Psoas muscle (tissue), 8 donors: ENCODE measurements around the gene CELF1. TPM values are rescaled to one million over a fixed set of nuclear protein-coding genes. Genes with fewer than 3 reads are reported as not detected.

ENCODE experiments used
- ATAC-seq, 4 donors: fragments of 200-7000 bp; cut with Tn5 transposase; one replicate each; pipeline ENCODE4 v1.9.1; 2020; ENCODE audit warnings: moderate library complexity in 3 of 4, mild to moderate bottlenecking in 2 of 4
- DNase-seq, 2 donors: peaks; one replicate each; pipeline ENCODE4 v3.0.0-alpha.2; 2020
- H3K27ac ChIP-seq: fragments of 200-600 bp; one replicate; pipeline ENCODE4 v1.8.0; 2022
- H3K27me3 ChIP-seq, 3 donors: fragments of 200-600 bp in 1 of 3; one replicate each; pipeline versions ENCODE4 v1.6.1 to v1.8.0; 2013 to 2022; ENCODE audit warnings: low read length in 2 of 3, mild to moderate bottlenecking in 2 of 3, moderate library complexity in 1 of 3; ENCODE audit not compliant: insufficient read depth in 3 of 3
- H3K36me3 ChIP-seq, 2 donors: fragments of 200-600 bp in 1 of 2; one replicate each; pipeline versions ENCODE4 v1.6.1 to v1.8.0; 2013 to 2022; ENCODE audit warnings: low read depth in 1 of 2, mild to moderate bottlenecking in 1 of 2, moderate library complexity in 1 of 2; ENCODE audit not compliant: insufficient read depth in 1 of 2
- H3K4me1 ChIP-seq: fragments of 200-600 bp; one replicate; pipeline ENCODE4 v1.8.0; 2022
- H3K4me3 ChIP-seq: fragments of 200-600 bp; one replicate; pipeline ENCODE4 v1.8.0; 2022; ENCODE audit warnings: mild to moderate bottlenecking
- H3K9me3 ChIP-seq: fragments of 200-600 bp; one replicate; pipeline ENCODE4 v1.8.0; 2022
- WGBS, 3 donors: extraction: QIAGEN DNeasy Blood & Tissue Kit; methylation state at CpG; one replicate each; pipeline versions ENCODE4 v1.1.6 to v1.1.7; 2013; 5-methylcytosine and 5-hydroxymethylcytosine counted together
- intact Hi-C, 2 donors: fragments of 100-400 bp; cut with DNase I; formaldehyde crosslinking; loops; one replicate each; pipeline versions ENCODE4 v1.11.0 to v1.14.2; 2022
- long read RNA-seq, 2 donors: library from polyadenylated mRNA; unstranded; transcript quantifications; one replicate each; pipeline ENCODE4 v2.0.0, GENCODE V29; 2021
- polyA plus RNA-seq, 3 donors: library from polyadenylated mRNA; stranded (reverse); fragments of 200-250 nt; gene quantifications; one replicate each; pipeline ENCODE4 v1.2.3, GENCODE V29; 2013
- total RNA-seq, 4 donors: library from RNA; stranded (reverse); fragmentation: NEBNext Ultra II Directional in 2 of 4; extraction: Animal tissue kit (Norgen Biotek cat#: 25700) in 2 of 4; gene quantifications; one replicate each; pipeline versions ENCODE4 v1.2.1 to v1.2.4, GENCODE V29; 2021 to 2023
- TF ChIP-seq, protein P1 (sequence below): fragments of 200-600 bp; IDR thresholded peaks from one replicate; pipeline ENCODE4 v1.8.0; 2022; ENCODE audit warnings: antibody characterized with exemption
- donor health status: healthy with polysubstance abuse.
- donor health status: DM: no; HTN: no; CAD: no; lungs with moderate emphysema.
- donor health status: Bipolar disorder and iron deficiency.
- donor health status: healthy.
- donor health status: DM: yes; HTN: yes; CAD: no.
- donor health status: DM: no; HTN: no; CAD: no.
- donor health status: DM: no; HTN: no; CAD: no.
- donor health status: DM: yes; HTN: yes; CAD: no.

Gene CELF1
- total RNA-seq (100 to 1,000 TPM in 3 of 4 donors, 10 to 100 TPM in 1; 79.0 to 193 (median 140) TPM), polyA plus RNA-seq (100 to 1,000 TPM in 1 of 3 donors, 10 to 100 TPM in 2; 40.1 to 112 (median 92.5) TPM)
- long read RNA-seq, donor 1, partial matches to known transcripts = 15 of 79 reads
- long read RNA-seq, donor 1, other reads (novel, unspliced or antisense) = 63 of 79 reads
- long read RNA-seq, donor 2, partial matches to known transcripts = 23 of 149 reads
- long read RNA-seq, donor 2, other reads (novel, unspliced or antisense) = 126 of 149 reads

GRCh38 chr11:47552566-47553405 lies at the start of gene CELF1:
TSS of gene CELF1 (minus strand) at chr11:47553132. CDS start at chr11:47499523, 53,609 bp downstream.
- peaks cover 41% of the 10 kb centered on the region for H3K4me1 ChIP-seq
- H3K27me3 ChIP-seq = no peaks in the 10 kb centered on the region
- TF ChIP-seq, protein P1, sequence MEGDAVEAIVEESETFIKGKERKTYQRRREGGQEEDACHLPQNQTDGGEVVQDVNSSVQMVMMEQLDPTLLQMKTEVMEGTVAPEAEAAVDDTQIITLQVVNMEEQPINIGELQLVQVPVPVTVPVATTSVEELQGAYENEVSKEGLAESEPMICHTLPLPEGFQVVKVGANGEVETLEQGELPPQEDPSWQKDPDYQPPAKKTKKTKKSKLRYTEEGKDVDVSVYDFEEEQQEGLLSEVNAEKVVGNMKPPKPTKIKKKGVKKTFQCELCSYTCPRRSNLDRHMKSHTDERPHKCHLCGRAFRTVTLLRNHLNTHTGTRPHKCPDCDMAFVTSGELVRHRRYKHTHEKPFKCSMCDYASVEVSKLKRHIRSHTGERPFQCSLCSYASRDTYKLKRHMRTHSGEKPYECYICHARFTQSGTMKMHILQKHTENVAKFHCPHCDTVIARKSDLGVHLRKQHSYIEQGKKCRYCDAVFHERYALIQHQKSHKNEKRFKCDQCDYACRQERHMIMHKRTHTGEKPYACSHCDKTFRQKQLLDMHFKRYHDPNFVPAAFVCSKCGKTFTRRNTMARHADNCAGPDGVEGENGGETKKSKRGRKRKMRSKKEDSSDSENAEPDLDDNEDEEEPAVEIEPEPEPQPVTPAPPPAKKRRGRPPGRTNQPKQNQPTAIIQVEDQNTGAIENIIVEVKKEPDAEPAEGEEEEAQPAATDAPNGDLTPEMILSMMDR = peak; percentile 88
- WGBS, 3 donors = 0 to 1% (median 1%) methylated on average over 31 to 89 of the region's 89 CpGs
- peak within 1 kb of the TSS; percentile 81 for H3K4me3 ChIP-seq
- peak; percentile 91 to 96 (median 94) for ATAC-seq
- intact Hi-C loops = loop anchor here (5.0 kb wide), 1 partner anchor 35 kb away; no protein-coding TSS in a partner anchor
- H3K27ac ChIP-seq = peak within 1 kb of the TSS; percentile 98
- peaks cover 0 to 4% of the 10 kb centered on the region in 2 donors for H3K36me3 ChIP-seq
- H3K9me3 ChIP-seq = no peaks in the 10 kb centered on the region
- peak; percentile 93 to 96 for DNase-seq

GRCh38 chr11:47599902-47600301 lies 47.0 kb upstream of the CELF1 start:
- WGBS, 3 donors = 35 to 58% (median 42%) methylated on average over 4 of the region's 4 CpGs
- no peaks in the 10 kb centered on the region for H3K27me3 ChIP-seq
- no peak overlapping the region for H3K27ac ChIP-seq
- DNase-seq (peak in 1 of 2 donors; percentile 27), ATAC-seq (no peak)
- H3K9me3 ChIP-seq = no peaks in the 10 kb centered on the region
- H3K4me1 ChIP-seq = no peaks in the 10 kb centered on the region
- TF ChIP-seq, protein P1 = no peak
- intact Hi-C loops = no loop called here
- peaks cover 0 to 4% of the 10 kb centered on the region in 2 donors for H3K36me3 ChIP-seq
- no peak overlapping the region for H3K4me3 ChIP-seq

DNA sequence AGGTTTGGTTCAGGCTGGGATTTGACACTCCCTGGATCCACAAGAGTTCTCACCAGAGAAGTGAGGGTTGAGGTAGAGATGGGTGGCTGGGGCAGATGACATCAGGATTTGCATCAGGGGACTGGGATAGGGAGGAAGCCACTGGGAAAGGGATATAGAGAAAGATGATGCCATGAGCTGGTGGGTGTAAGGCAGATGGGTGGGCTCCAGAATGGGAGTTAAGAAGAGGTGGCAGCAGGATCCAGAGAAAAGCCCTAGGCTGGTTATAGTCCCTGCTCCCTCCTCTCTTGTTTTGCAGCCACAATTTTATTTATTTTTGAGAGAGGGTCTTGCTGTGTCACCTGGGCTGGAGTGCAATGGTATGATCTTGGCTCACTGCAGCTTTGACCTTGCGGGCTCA lies 43.0 kb upstream of the CELF1 start:
- intact Hi-C loops = no loop called here
- DNase-seq (no peak), ATAC-seq (no peak)
- H3K4me3 ChIP-seq = no peak overlapping the region
- TF ChIP-seq, protein P1 = no peak
- H3K4me1 ChIP-seq = no peaks in the 10 kb centered on the region
- no peak overlapping the region for H3K27ac ChIP-seq
- peaks cover 0 to 34% (median 15%) of the 10 kb centered on the region in 3 donors for H3K27me3 ChIP-seq
- no peaks in the 10 kb centered on the region for H3K36me3 ChIP-seq
- no peaks in the 10 kb centered on the region for H3K9me3 ChIP-seq
- 95 to 100% (median 96%) methylated on average over 1 of the region's 1 CpG for WGBS, 3 donors

GRCh38 chr11:47595029-47595428 lies 42.1 kb upstream of the CELF1 start:
- intact Hi-C loops = no loop called here
- no peaks in the 10 kb centered on the region for H3K36me3 ChIP-seq
- H3K4me1 ChIP-seq = no peaks in the 10 kb centered on the region
- DNase-seq (no peak), ATAC-seq (peak in 2 of 4 donors; percentile 43 to 61)
- TF ChIP-seq, protein P1 = no peak
- no peaks in the 10 kb centered on the region for H3K9me3 ChIP-seq
- no peak overlapping the region for H3K4me3 ChIP-seq
- peaks cover 0 to 42% (median 18%) of the 10 kb centered on the region in 3 donors for H3K27me3 ChIP-seq
- WGBS, 3 donors = 42 to 51% (median 47%) methylated on average over 5 to 7 of the region's 7 CpGs
- H3K27ac ChIP-seq = no peak overlapping the region
